Naive B cell (primary cell): ENCODE measurements around the gene HLCS. TPM values are rescaled to one million over a fixed set of nuclear protein-coding genes. Genes with fewer than 3 reads are reported as not detected.

Experiments used
- ATAC-seq, 2 donors: fragments of 150-1000 bp; cut with Tn5 transposase; 2 replicates each; pipeline ENCODE4 v1.10.0; 2021; ENCODE audit warnings: low read depth in 2 of 2, mild to moderate bottlenecking in 2 of 2, moderate library complexity in 2 of 2
- DNase-seq: peaks from one replicate; pipeline ENCODE4 v3.0.0; 2022
- H3K27ac Mint-ChIP-seq, 6 donors: one replicate each; pipeline ENCODE4 v1.8.0; 2020 to 2022; ENCODE audit warnings: mild to moderate bottlenecking in 6 of 6, mixed read lengths in 6 of 6, moderate library complexity in 5 of 6, inconsistent platforms in 2 of 6
- H3K27me3 Mint-ChIP-seq, 3 donors: one replicate each; pipeline ENCODE4 v1.8.0; 2021 to 2022; ENCODE audit warnings: mixed read lengths in 3 of 3, mild to moderate bottlenecking in 1 of 3
- H3K36me3 Mint-ChIP-seq, 2 donors: one replicate each; pipeline ENCODE4 v1.8.0; 2020 to 2022; ENCODE audit warnings: mixed read lengths in 2 of 2, inconsistent platforms in 1 of 2, mild to moderate bottlenecking in 1 of 2
- H3K4me1 Mint-ChIP-seq, 3 donors: one replicate each; pipeline ENCODE4 v1.8.0; 2020 to 2022; ENCODE audit warnings: mixed read lengths in 3 of 3, inconsistent platforms in 1 of 3, mild to moderate bottlenecking in 1 of 3, moderate library complexity in 1 of 3
- H3K4me3 Mint-ChIP-seq, 8 donors: one replicate each; pipeline ENCODE4 v1.8.0; 2020 to 2022; ENCODE audit warnings: mild to moderate bottlenecking in 8 of 8, mixed read lengths in 8 of 8, moderate library complexity in 8 of 8, inconsistent platforms in 2 of 8
- H3K9me3 Mint-ChIP-seq, 7 donors: one replicate each; pipeline ENCODE4 v1.8.0; 2020 to 2022; ENCODE audit warnings: mixed read lengths in 7 of 7, mild to moderate bottlenecking in 5 of 7, inconsistent platforms in 2 of 7, moderate library complexity in 1 of 7
- polyA plus RNA-seq, 6 donors: library from polyadenylated mRNA; unstranded; fragments of 300-500 nt; fragmentation: Illumina TruSeq; gene quantifications; one replicate each; pipeline ENCODE4 v1.2.3, GENCODE V29; 2021; ENCODE audit warnings: low read depth in 6 of 6

The HLCS gene
- polyA plus RNA-seq, 6 donors from 2014 or later, result 5.5 to 8.4 (median 7.3) TPM

DNA sequence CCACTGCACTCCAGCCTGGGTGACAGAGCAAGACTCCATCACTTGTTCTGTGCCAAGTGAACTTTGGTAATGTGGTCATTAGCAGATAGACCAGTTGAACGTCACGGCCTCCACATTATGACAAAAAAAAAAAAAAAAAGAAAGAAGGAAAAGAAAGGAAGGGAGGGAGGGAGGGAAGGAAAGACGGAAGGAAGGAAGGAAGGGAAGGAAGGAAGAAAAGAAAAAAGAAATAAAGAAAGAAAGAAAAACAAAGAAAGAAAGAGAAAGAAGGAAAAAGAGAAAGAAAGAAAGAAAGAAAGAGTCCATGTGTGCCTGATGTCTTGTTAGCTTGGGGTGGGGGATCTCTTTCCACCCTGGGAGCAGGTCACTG is 222.3 kb downstream of the HLCS start:
- Mint-ChIP-seq H3K27ac (no peak overlapping the region), H3K27me3 (peaks cover 44 to 77% (median 65%) of the 10 kb centered on the region in 3 donors), H3K4me1 (peaks cover 0 to 12% (median 5%) of the 10 kb centered on the region in 3 donors), H3K9me3 (no peaks in the 10 kb centered on the region), H3K4me3 (peak overlapping the region in 1 of 8 donors; percentile 31), H3K36me3 (peaks cover 0 to 7% of the 10 kb centered on the region in 2 donors)
- no peak for ATAC-seq
- DNase-seq, result no peak

GRCh38 chr21:36743446-36743845 is 223.0 kb downstream of the HLCS start:
- Mint-ChIP-seq H3K36me3 (peaks cover 3 to 7% of the 10 kb centered on the region in 2 donors), H3K4me3 (no peak overlapping the region), H3K9me3 (no peaks in the 10 kb centered on the region), H3K27me3 (peaks cover 47 to 77% (median 58%) of the 10 kb centered on the region in 3 donors), H3K27ac (no peak overlapping the region), H3K4me1 (peaks cover 0 to 10% (median 5%) of the 10 kb centered on the region in 3 donors)
- ATAC-seq (no peak), DNase-seq (no peak)

- Mint-ChIP-seq H3K9me3 (no peaks in the 10 kb centered on the region), H3K4me1 (peaks cover 0 to 7% (median 5%) of the 10 kb centered on the region in 3 donors), H3K27me3 (peaks cover 44 to 78% (median 54%) of the 10 kb centered on the region in 3 donors), H3K4me3 (no peak overlapping the region), H3K27ac (no peak overlapping the region), H3K36me3 (peaks cover 3 to 7% of the 10 kb centered on the region in 2 donors)
- DNase-seq (no peak), ATAC-seq (no peak)
These were observed 223.5 kb downstream of the HLCS start for GRCh38 chr21:36743008-36743407.

GRCh38 chr21:36741506-36741905 is 225.0 kb downstream of the HLCS start:
- no peak for DNase-seq
- no peak for ATAC-seq
- Mint-ChIP-seq H3K36me3 (peaks cover under 1 to 3% of the 10 kb centered on the region in 2 donors), H3K4me3 (no peak overlapping the region), H3K9me3 (peaks cover 0 to 2% (median 0%) of the 10 kb centered on the region in 7 donors), H3K27me3 (peaks cover 37 to 81% (median 53%) of the 10 kb centered on the region in 3 donors), H3K27ac (no peak overlapping the region), H3K4me1 (peaks cover 0 to under 1% (median 0%) of the 10 kb centered on the region in 3 donors)

GRCh38 chr21:36738489-36739126 is 227.9 kb downstream of the HLCS start:
- no peaks in the 10 kb centered on the region for H3K4me1 Mint-ChIP-seq
- no peak overlapping the region for H3K4me3 Mint-ChIP-seq
- H3K36me3 Mint-ChIP-seq, result peaks cover 3 to 7% of the 10 kb centered on the region in 2 donors
- H3K9me3 Mint-ChIP-seq, result peaks cover 0 to 4% (median 2%) of the 10 kb centered on the region in 7 donors
- peaks cover 24 to 72% (median 44%) of the 10 kb centered on the region in 3 donors for H3K27me3 Mint-ChIP-seq
- ATAC-seq (no peak), DNase-seq (no peak)
- H3K27ac Mint-ChIP-seq, result no peak overlapping the region

GRCh38 chr21:36735724-36736320 is 230.6 kb downstream of the HLCS start:
- Mint-ChIP-seq H3K36me3 (peaks cover 3 to 7% of the 10 kb centered on the region in 2 donors), H3K4me1 (no peaks in the 10 kb centered on the region), H3K9me3 (peaks cover 0 to 4% (median 2%) of the 10 kb centered on the region in 7 donors), H3K27me3 (peaks cover 17 to 61% (median 27%) of the 10 kb centered on the region in 3 donors), H3K27ac (no peak overlapping the region), H3K4me3 (no peak overlapping the region)
- no peak for ATAC-seq
- DNase-seq, result no peak

DNA sequence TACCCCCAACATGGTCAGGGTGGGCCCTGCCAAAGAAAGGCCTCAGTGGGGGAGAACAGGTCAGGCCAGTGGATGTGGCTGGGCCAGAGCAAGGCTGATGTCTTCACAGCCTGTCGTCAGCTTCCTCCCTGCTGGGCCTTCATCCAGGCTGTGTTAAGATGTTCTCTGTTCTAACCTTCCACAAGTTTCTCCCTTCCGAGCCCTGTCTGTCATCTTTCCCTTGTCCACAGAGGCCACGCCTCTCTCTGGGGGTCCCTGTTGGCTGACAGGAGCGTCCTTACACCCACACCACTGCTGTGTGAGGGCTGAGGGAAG is 231.3 kb downstream of the HLCS start:
- DNase-seq, result no peak
- H3K9me3 Mint-ChIP-seq, result peaks cover 0 to 4% (median 2%) of the 10 kb centered on the region in 7 donors
- H3K27me3 Mint-ChIP-seq, result peaks cover 17 to 61% (median 27%) of the 10 kb centered on the region in 3 donors
- H3K27ac Mint-ChIP-seq, result no peak overlapping the region
- H3K36me3 Mint-ChIP-seq, result peaks cover 3 to 7% of the 10 kb centered on the region in 2 donors
- H3K4me1 Mint-ChIP-seq, result no peaks in the 10 kb centered on the region
- H3K4me3 Mint-ChIP-seq, result peak overlapping the region in 1 of 8 donors; percentile 16
- ATAC-seq, result no peak

DNA sequence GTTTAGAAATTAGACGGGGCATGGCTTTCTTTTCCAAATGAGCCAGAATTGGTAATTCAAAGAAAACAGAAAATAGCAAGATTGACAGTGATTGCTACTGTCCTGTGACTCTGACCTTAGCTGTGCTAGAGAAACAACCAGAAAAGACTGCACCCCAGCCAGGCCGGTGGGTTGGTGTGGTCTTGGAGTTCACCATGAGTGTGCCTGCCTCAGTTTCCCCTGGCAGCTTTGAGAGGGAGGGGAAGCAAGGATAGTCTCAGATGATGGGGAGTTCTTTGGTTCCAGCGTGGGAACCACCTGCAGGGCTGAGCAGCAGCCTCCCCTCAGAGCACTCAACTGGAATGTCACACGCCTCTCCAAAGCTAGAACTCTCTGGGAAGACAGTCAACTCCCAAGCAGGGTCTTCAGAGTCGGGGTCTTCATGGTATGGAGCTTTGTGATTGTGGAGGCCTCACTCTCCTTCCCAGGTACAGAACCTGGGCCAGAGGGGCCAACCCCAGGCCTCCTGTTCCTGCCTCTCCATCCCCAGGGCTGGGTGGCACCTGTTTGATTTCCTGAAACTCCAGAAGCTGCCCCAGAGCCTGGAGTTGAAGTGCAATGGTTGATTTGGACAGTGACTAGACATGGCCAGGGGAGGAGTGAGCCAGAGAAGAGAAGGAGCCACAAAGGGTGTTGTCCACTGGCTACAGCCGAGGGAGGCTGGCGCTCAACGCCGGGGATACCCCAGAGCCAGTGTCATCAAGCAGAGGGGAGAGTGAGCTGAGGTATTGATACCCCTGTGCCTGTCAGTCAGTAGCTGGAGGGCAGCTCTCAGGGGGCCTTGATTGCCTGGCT is 231.9 kb downstream of the HLCS start:
- H3K9me3 Mint-ChIP-seq, result peaks cover 0 to 4% (median 2%) of the 10 kb centered on the region in 7 donors
- H3K36me3 Mint-ChIP-seq, result peaks cover 3 to 7% of the 10 kb centered on the region in 2 donors
- ATAC-seq (no peak), DNase-seq (no peak)
- H3K27me3 Mint-ChIP-seq, result peaks cover 16 to 61% (median 31%) of the 10 kb centered on the region in 3 donors
- no peak overlapping the region for H3K4me3 Mint-ChIP-seq
- H3K4me1 Mint-ChIP-seq, result no peaks in the 10 kb centered on the region
- peak overlapping the region in 1 of 6 donors; percentile 67 for H3K27ac Mint-ChIP-seq

GRCh38 chr21:36733857-36734256 is 232.6 kb downstream of the HLCS start:
- Mint-ChIP-seq H3K27ac (no peak overlapping the region), H3K36me3 (peaks cover under 1 to 7% of the 10 kb centered on the region in 2 donors), H3K27me3 (peaks cover 9 to 56% (median 35%) of the 10 kb centered on the region in 3 donors), H3K9me3 (peaks cover 0 to 4% (median 2%) of the 10 kb centered on the region in 7 donors), H3K4me1 (no peaks in the 10 kb centered on the region), H3K4me3 (no peak overlapping the region)
- ATAC-seq (no peak), DNase-seq (no peak)

DNA sequence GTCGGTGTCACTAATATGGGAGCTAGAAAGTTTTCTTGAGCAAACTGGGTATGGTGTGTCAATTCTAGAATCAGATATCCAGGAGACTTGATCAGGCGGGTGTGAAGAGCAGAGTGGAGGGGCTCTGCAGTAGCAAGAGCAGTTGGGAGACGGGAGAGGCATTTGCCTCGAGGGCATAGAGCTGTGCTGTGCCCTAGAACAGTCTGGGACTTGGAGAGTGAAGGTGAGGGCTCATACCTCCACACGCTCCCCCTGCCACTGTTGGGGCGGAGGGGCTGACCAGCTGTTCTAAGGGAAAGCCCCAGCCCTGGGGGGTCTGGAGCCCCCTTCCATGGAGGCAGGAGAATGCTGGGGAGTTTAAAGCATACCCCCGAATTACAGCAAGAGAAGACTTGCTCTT is 233.7 kb downstream of the HLCS start:
- DNase-seq (no peak), ATAC-seq (no peak)
- Mint-ChIP-seq H3K4me1 (no peaks in the 10 kb centered on the region), H3K27ac (no peak overlapping the region), H3K36me3 (peaks cover 0 to 7% of the 10 kb centered on the region in 2 donors), H3K4me3 (no peak overlapping the region), H3K9me3 (peaks cover 0 to 4% (median 2%) of the 10 kb centered on the region in 7 donors), H3K27me3 (peaks cover 5 to 47% (median 35%) of the 10 kb centered on the region in 3 donors)

DNA sequence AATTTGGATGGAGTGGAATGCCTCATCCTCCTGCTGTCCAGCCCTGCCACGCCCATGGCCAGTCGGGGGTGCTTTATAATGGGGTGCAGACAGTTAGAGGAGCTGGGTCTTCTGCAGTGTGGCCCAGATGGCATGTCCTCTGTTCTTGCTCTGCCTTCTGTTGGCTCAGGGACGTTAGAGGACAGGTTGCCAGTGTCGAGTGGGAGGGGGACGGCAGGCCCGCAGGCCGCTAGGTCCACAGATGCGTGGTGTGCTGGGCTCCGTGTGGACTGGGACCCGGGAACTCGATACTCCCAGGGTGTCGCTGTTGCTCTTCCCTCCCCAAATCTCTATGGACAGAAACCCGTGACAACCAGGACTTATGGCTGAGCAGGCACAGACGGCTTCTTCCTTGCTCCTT is 234.3 kb downstream of the HLCS start:
- DNase-seq (no peak), ATAC-seq (no peak)
- Mint-ChIP-seq H3K27ac (no peak overlapping the region), H3K4me3 (no peak overlapping the region), H3K27me3 (peaks cover 5 to 47% (median 35%) of the 10 kb centered on the region in 3 donors), H3K4me1 (no peaks in the 10 kb centered on the region), H3K9me3 (peaks cover 0 to 4% (median 2%) of the 10 kb centered on the region in 7 donors), H3K36me3 (peaks cover 0 to 7% of the 10 kb centered on the region in 2 donors)

- Mint-ChIP-seq H3K9me3 (peaks cover 0 to 4% (median 2%) of the 10 kb centered on the region in 7 donors), H3K36me3 (peaks cover 0 to 6% of the 10 kb centered on the region in 2 donors), H3K4me3 (no peak overlapping the region), H3K27me3 (peaks cover 5 to 37% (median 21%) of the 10 kb centered on the region in 3 donors), H3K4me1 (no peaks in the 10 kb centered on the region), H3K27ac (no peak overlapping the region)
- ATAC-seq, result no peak
- DNase-seq, result no peak
These were observed 235.9 kb downstream of the HLCS start for GRCh38 chr21:36730291-36731281.
